VCaP (cell line): ENCODE measurements around the gene STMND1.

ENCODE experiments used
- H3K27ac ChIP-seq: fragments of 450-650 bp; 2 replicates; pipeline ENCODE4 v1.5.1; 2017
- CTCF ChIP-seq: fragments of 450-650 bp; conservative IDR thresholded peaks from 2 replicates; pipeline ENCODE4 v1.5.1; 2017; ENCODE audit warnings: mild to moderate bottlenecking, moderate library complexity

STMND1 gene

GRCh38 chr6:17086469-17086868 is 15.4 kb upstream of the STMND1 start:
- TF ChIP-seq CTCF, result peak; percentile 60
- no peak overlapping the region for H3K27ac ChIP-seq

DNA sequence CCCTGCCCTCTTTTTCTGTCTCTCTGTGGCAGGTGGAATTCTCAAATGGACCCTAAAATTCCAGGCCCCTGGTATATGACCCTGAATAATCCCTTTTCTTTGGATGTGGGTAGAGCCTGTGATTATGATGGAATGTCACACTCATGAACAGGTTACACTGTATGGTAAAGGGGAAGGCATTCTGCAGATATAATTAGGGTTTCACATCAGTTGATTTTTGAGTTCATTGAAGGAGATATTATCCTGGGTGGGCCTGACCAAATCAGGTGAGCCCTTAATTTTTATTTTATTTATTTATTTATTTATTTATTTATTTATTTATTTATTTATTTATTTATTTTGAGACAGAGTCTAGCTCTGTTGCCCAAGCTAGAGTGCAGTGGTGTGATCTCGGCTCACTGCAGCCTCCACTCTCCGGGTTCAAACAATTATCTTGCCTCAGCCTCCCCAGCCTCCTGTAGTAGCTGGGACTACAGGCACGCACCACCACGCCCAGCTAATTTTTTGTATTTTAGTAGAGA is 13.7 kb upstream of the STMND1 start:
- TF ChIP-seq CTCF, result no peak
- H3K27ac ChIP-seq, result no peak overlapping the region

GRCh38 chr6:17091122-17091521 is 10.7 kb upstream of the STMND1 start:
- H3K27ac ChIP-seq, result no peak overlapping the region
- TF ChIP-seq CTCF, result 0 out of 2 replicates have a peak, but pooled peaks have one; percentile 26

- H3K27ac ChIP-seq, result no peak overlapping the region
- TF ChIP-seq CTCF, result peak; percentile 35; the same call in 1 of the 2 replicates
Measured at GRCh38 chr6:17093686-17094085, 8.2 kb upstream of the STMND1 start.

GRCh38 chr6:17096096-17096495 is 5.8 kb upstream of the STMND1 start:
- no peak for TF ChIP-seq CTCF
- peak overlapping the region; percentile 27; the same call in 1 of the 2 replicates for H3K27ac ChIP-seq

DNA sequence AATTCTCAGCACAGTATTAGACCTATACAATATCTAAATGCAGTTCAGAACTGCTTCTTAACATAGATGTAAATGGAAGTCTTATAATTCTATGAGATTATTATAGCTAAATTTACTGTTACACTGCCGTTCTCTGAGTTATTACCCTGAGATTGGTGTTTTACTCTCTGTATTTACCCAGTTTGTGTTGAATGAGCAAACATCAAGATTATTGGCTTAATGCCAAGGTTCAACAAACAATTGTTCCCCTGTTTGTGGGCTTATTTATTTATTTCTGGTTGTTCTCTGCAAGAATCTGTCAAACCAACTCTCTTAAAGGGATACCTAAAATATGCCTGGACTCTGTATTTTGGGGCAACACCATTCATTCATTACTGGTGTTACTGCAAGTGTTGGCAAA is 5.2 kb upstream of the STMND1 start:
- no peak for TF ChIP-seq CTCF
- 0 out of 2 replicates have a peak overlapping the region, but pooled peaks have one; percentile 27 for H3K27ac ChIP-seq

DNA sequence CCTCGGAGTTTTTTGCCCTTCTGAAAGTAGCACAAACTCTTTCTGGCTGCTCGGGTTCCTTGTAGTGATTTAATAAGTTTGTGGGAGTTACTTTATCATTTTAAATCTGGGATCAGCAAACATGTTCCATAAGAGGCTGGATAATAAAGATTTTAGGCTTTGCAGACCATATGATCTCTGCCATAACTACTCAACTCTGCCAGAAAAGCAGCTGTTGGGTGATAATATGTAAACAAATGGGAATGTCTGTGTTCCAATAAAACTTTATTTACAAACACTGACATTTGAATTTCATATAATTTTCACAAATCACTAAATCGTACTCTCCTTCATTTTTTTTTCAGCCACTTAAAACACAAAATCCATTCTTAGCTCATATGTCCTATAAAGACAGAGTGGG is 3.9 kb upstream of the STMND1 start:
- no peak for TF ChIP-seq CTCF

More for the DNA sequence above, 3.9 kb upstream of the STMND1 start:
- no peak overlapping the region for H3K27ac ChIP-seq
